ENCODE measurements around the gene TENT5C.

Gene TENT5C

GRCh38 chr1:117608758-117609157, 2.9 kb downstream of the TENT5C start:
- TF ChIP-seq SUZ12 (IDR thresholded peaks at IDR 0.05; ENCODE audit: extremely low read depth, insufficient read depth, insufficient read length) = no peak
- Histone ChIP-seq H3K4me1 (ENCODE audit: insufficient read depth, insufficient read length) (peaks cover 14% of the 10 kb centered on the region), H3K9me3 (ENCODE audit: insufficient read depth, low read length) (no peaks in the 10 kb centered on the region), H3K27me3 (ENCODE audit: insufficient read depth, insufficient read length) (peaks cover 32% of the 10 kb centered on the region), H3K9ac (ENCODE audit: insufficient read length, low read depth) (no peak overlapping the region), H3K36me3 (ENCODE audit: insufficient read depth, insufficient read length, low read length) (no peaks in the 10 kb centered on the region), H3K4me3 (ENCODE audit: insufficient read length, low read depth) (no peak overlapping the region)
- no peak for DNase-seq (ENCODE audit: low read depth, low spot score)

- Histone ChIP-seq H3K36me3 (ENCODE audit: insufficient read depth, insufficient read length, low read length) (no peaks in the 10 kb centered on the region), H3K4me1 (ENCODE audit: insufficient read depth, insufficient read length) (peaks cover 18% of the 10 kb centered on the region), H3K9ac (ENCODE audit: insufficient read length, low read depth) (no peak overlapping the region), H3K27me3 (ENCODE audit: insufficient read depth, insufficient read length) (peaks cover 25% of the 10 kb centered on the region), H3K9me3 (ENCODE audit: insufficient read depth, low read length) (no peaks in the 10 kb centered on the region), H3K4me3 (ENCODE audit: insufficient read length, low read depth) (no peak overlapping the region)
- no peak for DNase-seq (ENCODE audit: low read depth, low spot score)
- TF ChIP-seq ZNF274 (IDR thresholded peaks at IDR 0.05; ENCODE audit: low read depth, low read length) (no peak), YY1 (IDR thresholded peaks at IDR 0.05; ENCODE audit: insufficient read depth, insufficient read length) (no peak), SUZ12 (IDR thresholded peaks at IDR 0.05; ENCODE audit: extremely low read depth, insufficient read depth, insufficient read length) (no peak)
Measured at GRCh38 chr1:117609471-117609911, 3.6 kb downstream of the TENT5C start.

- H3K9ac ChIP-seq (ENCODE audit: insufficient read length, low read depth) = no peak overlapping the region
- TF ChIP-seq ZNF274 (IDR thresholded peaks at IDR 0.05; ENCODE audit: low read depth, low read length) (no peak), YY1 (IDR thresholded peaks at IDR 0.05; ENCODE audit: insufficient read depth, insufficient read length) (no peak), SUZ12 (IDR thresholded peaks at IDR 0.05; ENCODE audit: extremely low read depth, insufficient read depth, insufficient read length) (no peak)
- H3K27me3 ChIP-seq (ENCODE audit: insufficient read depth, insufficient read length) = peaks cover 19% of the 10 kb centered on the region
- H3K9me3 ChIP-seq (ENCODE audit: insufficient read depth, low read length) = no peaks in the 10 kb centered on the region
- no peak for DNase-seq (ENCODE audit: low read depth, low spot score)
- no peak overlapping the region for H3K4me3 ChIP-seq (ENCODE audit: insufficient read length, low read depth)
- no peaks in the 10 kb centered on the region for H3K36me3 ChIP-seq (ENCODE audit: insufficient read depth, insufficient read length, low read length)
- H3K4me1 ChIP-seq (ENCODE audit: insufficient read depth, insufficient read length) = peaks cover 21% of the 10 kb centered on the region
Measured at GRCh38 chr1:117610036-117610435, 4.2 kb downstream of the TENT5C start.

GRCh38 chr1:117611121-117611601, 5.3 kb downstream of the TENT5C start:
- DNase-seq (ENCODE audit: low read depth, low spot score) = no peak

GRCh38 chr1:117611894-117612483, 6.1 kb downstream of the TENT5C start:
- Histone ChIP-seq H3K4me3 (ENCODE audit: insufficient read length, low read depth) (no peak overlapping the region), H3K27me3 (ENCODE audit: insufficient read depth, insufficient read length) (peaks cover 6% of the 10 kb centered on the region)

More at GRCh38 chr1:117611121-117611601, 5.3 kb downstream of the TENT5C start:
- H3K36me3 ChIP-seq (ENCODE audit: insufficient read depth, insufficient read length, low read length) = no peaks in the 10 kb centered on the region
- H3K9me3 ChIP-seq (ENCODE audit: insufficient read depth, low read length) = no peaks in the 10 kb centered on the region
- TF ChIP-seq ZNF274 (IDR thresholded peaks at IDR 0.05; ENCODE audit: low read depth, low read length) (no peak), SUZ12 (IDR thresholded peaks at IDR 0.05; ENCODE audit: extremely low read depth, insufficient read depth, insufficient read length) (no peak), YY1 (IDR thresholded peaks at IDR 0.05; ENCODE audit: insufficient read depth, insufficient read length) (no peak)
- H3K4me3 ChIP-seq (ENCODE audit: insufficient read length, low read depth) = no peak overlapping the region
- H3K4me1 ChIP-seq (ENCODE audit: insufficient read depth, insufficient read length) = peaks cover 21% of the 10 kb centered on the region
- H3K27me3 ChIP-seq (ENCODE audit: insufficient read depth, insufficient read length) = peaks cover 14% of the 10 kb centered on the region
- H3K9ac ChIP-seq (ENCODE audit: insufficient read length, low read depth) = no peak overlapping the region

GRCh38 chr1:117612517-117613248, 6.8 kb downstream of the TENT5C start:
- Histone ChIP-seq H3K9me3 (ENCODE audit: insufficient read depth, low read length) (no peaks in the 10 kb centered on the region), H3K36me3 (ENCODE audit: insufficient read depth, insufficient read length, low read length) (no peaks in the 10 kb centered on the region), H3K9ac (ENCODE audit: insufficient read length, low read depth) (no peak overlapping the region), H3K4me3 (ENCODE audit: insufficient read length, low read depth) (no peak overlapping the region), H3K4me1 (ENCODE audit: insufficient read depth, insufficient read length) (peaks cover 17% of the 10 kb centered on the region), H3K27me3 (ENCODE audit: insufficient read depth, insufficient read length) (no peaks in the 10 kb centered on the region)
- DNase-seq (ENCODE audit: low read depth, low spot score) = no peak
- TF ChIP-seq ZNF274 (IDR thresholded peaks at IDR 0.05; ENCODE audit: low read depth, low read length) (no peak), YY1 (IDR thresholded peaks at IDR 0.05; ENCODE audit: insufficient read depth, insufficient read length) (no peak), SUZ12 (IDR thresholded peaks at IDR 0.05; ENCODE audit: extremely low read depth, insufficient read depth, insufficient read length) (no peak)

More at GRCh38 chr1:117611894-117612483, 6.1 kb downstream of the TENT5C start:
- no peak for DNase-seq (ENCODE audit: low read depth, low spot score)
- Histone ChIP-seq H3K9me3 (ENCODE audit: insufficient read depth, low read length) (no peaks in the 10 kb centered on the region), H3K4me1 (ENCODE audit: insufficient read depth, insufficient read length) (peaks cover 20% of the 10 kb centered on the region), H3K9ac (ENCODE audit: insufficient read length, low read depth) (no peak overlapping the region), H3K36me3 (ENCODE audit: insufficient read depth, insufficient read length, low read length) (no peaks in the 10 kb centered on the region)
- TF ChIP-seq ZNF274 (IDR thresholded peaks at IDR 0.05; ENCODE audit: low read depth, low read length) = no peak
- TF ChIP-seq YY1 (IDR thresholded peaks at IDR 0.05; ENCODE audit: insufficient read depth, insufficient read length) = no peak
- no peak for TF ChIP-seq SUZ12 (IDR thresholded peaks at IDR 0.05; ENCODE audit: extremely low read depth, insufficient read depth, insufficient read length)

- Histone ChIP-seq H3K4me1 (ENCODE audit: insufficient read depth, insufficient read length) (peaks cover 13% of the 10 kb centered on the region), H3K9ac (ENCODE audit: insufficient read length, low read depth) (no peak overlapping the region), H3K27me3 (ENCODE audit: insufficient read depth, insufficient read length) (no peaks in the 10 kb centered on the region), H3K4me3 (ENCODE audit: insufficient read length, low read depth) (no peak overlapping the region), H3K9me3 (ENCODE audit: insufficient read depth, low read length) (no peaks in the 10 kb centered on the region), H3K36me3 (ENCODE audit: insufficient read depth, insufficient read length, low read length) (no peaks in the 10 kb centered on the region)
- no peak for TF ChIP-seq YY1 (IDR thresholded peaks at IDR 0.05; ENCODE audit: insufficient read depth, insufficient read length)
- TF ChIP-seq SUZ12 (IDR thresholded peaks at IDR 0.05; ENCODE audit: extremely low read depth, insufficient read depth, insufficient read length) = no peak
- no peak for TF ChIP-seq ZNF274 (IDR thresholded peaks at IDR 0.05; ENCODE audit: low read depth, low read length)
- no peak for DNase-seq (ENCODE audit: low read depth, low spot score)
Measured at GRCh38 chr1:117613249-117613968, 7.6 kb downstream of the TENT5C start.

All from NT2/D1 (cell line).